Cerebellar cortex (tissue), 1 donor: ENCODE measurements around the gene HOGA1.
"Not testable (repeated sequence)": the region's sequence is repeated elsewhere in the genome, so short reads cannot be mapped to it uniquely, and the experiment has no call there.

ENCODE experiments used
- DNase-seq: peaks from one replicate; pipeline ENCODE4 v3.0.0-alpha.2; 2015; ENCODE audit warnings: low spot score

HOGA1 gene

DNA sequence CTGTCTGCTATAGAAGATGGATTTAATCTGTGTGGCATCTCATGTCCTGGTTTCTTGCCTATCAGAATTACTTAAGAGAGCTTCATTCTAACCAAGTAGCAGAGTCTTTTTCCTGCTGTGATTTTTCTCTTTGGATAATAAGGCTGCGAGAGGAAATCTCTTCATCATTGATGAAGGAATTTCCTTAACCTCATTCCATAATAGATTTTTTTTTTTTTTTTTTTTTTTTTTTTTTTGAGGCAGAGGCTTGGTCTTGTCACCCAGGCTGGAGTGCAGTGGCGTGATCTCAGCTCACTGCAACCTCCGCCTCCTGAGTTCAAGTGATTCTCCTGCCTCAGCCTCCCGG lies 65.2 kb downstream of the HOGA1 start:
- DNase-seq = not testable (repeated sequence)

DNA sequence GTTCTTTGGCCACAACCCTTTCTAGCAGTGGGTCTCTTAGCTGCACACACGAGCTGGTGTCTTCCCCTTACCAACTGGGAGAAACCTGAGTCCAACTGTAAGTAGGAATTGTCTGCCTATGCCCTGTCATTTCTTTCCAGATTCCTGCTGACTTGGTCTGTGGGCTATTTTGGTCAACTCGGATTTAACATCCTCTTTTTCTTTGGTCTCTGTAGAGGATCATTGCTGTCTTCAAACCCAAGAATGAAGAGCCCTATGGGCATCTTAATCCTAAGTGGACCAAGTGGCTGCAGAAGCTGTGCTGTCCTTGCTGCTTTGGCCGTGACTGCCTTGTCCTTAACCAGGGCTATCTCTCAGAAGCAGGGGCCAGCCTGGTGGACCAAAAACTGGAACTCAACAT lies 66.5 kb downstream of the HOGA1 start:
- no peak for DNase-seq

DNA sequence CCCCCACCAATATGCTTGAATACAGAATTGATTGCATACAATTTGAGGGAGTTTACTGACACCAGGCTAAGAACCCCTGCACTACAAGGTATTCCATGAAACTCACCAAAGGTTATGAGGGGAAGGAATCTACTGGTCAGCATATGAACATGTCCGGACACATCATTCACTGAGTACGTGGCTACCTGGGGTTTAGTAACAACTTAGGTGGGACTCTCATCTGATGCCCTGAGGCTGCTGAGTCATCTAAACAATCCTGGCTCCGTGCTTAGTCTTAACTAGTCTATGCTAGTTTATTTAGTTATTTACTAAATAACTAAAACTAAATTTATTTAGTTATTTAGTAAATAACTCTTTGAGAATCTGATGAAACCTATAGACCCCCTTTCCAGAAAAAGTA lies 67.6 kb downstream of the HOGA1 start:
- no peak for DNase-seq

DNA sequence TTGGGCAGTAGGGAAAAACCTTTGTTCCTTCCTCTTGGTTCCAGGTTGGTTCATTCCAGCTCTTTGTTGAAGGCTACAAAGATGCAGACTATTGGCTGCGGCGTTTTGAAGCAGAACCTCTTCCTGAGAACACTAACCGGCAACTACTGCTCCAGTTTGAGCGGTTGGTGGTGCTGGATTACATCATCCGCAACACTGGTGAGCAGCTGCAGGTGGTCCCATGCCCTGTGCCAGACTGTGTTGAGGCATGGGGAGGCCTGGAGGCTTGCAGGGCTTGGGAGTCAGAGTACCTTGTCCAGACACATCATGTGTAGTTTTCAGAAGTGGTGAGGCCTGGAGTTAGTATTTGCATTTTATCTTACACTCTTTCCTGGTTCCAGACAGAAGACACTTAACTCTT lies 72.6 kb downstream of the HOGA1 start:
- no peak for DNase-seq

DNA sequence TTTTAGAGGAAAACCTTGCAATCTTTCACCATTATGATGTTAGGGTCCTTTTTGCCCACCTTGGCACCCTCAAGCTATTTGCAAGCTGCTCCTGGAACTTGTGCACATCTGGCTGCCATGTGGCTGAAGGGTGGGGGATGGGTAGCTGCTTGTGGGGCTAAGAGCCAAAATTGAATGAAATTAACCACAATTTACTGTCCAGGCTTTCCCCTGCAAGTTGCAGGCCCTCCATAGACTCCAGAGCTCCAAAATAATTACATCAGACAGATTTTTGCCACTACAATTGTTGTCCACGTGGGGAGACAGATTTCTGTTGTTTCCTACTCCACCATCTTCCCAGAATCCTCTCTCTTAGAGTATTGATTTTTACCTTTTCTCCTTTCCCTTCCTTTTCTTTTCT lies 75.4 kb downstream of the HOGA1 start:
- no peak for DNase-seq
